ENCODE measurements around the gene MRPL55. TPM values are rescaled to one million over a fixed set of nuclear protein-coding genes. Genes with fewer than 3 reads are reported as not detected.

Gene MRPL55
- total and polyA plus RNA-seq, 2 of the 4 experiments (the other 2 are of a cell fraction), result 48.9 to 95.4 TPM

DNA sequence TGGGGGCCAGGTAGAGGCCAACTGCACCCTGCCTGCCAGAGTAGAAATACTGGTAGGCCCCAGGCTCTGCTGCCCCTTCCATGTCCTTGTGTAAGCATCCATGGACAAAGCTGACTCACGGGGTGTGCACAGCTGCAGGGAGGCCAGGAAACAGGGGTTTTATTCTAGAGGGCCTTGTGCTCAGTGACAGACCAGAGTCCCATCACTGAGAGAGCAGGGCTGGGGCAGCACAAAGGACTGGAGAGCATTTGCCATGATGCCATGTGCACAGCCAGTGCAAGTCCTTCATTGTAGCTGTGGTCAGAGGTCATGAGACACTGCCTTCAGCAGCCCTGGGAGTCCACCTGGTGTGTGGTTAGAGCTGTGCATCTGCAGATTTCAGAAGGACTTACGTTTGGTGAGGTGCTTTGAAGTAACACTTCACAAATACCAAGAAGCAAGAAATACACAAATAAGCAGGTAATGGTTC lies 18.5 kb downstream of the MRPL55 start:
- intact Hi-C loops (cut with micrococcal nuclease), result no loop called here
- no peak overlapping the region for H2BK20ac ChIP-seq (ENCODE audit: low read depth, low read length)
- H3K56ac ChIP-seq (ENCODE audit: extremely low read depth, insufficient read depth, low read length), result no peak overlapping the region
- peaks cover 27% of the 10 kb centered on the region for H3K36me3 ChIP-seq (ENCODE audit: control insufficient read depth, insufficient read depth, low read length)
- H3K18ac ChIP-seq (ENCODE audit: low read depth, low read length), result no peak overlapping the region
- no peak overlapping the region for H2BK15ac ChIP-seq (ENCODE audit: low read depth, low read length)
- no peak overlapping the region for H2BK120ac ChIP-seq (ENCODE audit: low read depth, low read length)
- H3K4ac ChIP-seq (ENCODE audit: low read depth, low read length), result no peak overlapping the region
- no peak overlapping the region for H4K5ac ChIP-seq (ENCODE audit: low read depth, low read length)
- dilution Hi-C loops (cut with HindIII; ENCODE audit: low sequenced_read_pairs, unreplicated experiment), result no loop called here
- H4K91ac ChIP-seq (ENCODE audit: insufficient read depth, low read depth, low read length), result no peak overlapping the region
- no peak overlapping the region for H3K9ac ChIP-seq (ENCODE audit: low read depth, low read length)
- BruUV-seq (replicated peaks), result no TSS peak
- H3K4me2 ChIP-seq (ENCODE audit: low read depth, low read length), result no peak overlapping the region
- peaks cover 31% of the 10 kb centered on the region for H3K4me1 ChIP-seq (ENCODE audit: control insufficient read depth, insufficient read depth, low read length)
- H3K27me3 ChIP-seq (ENCODE audit: control insufficient read depth, insufficient read depth, low read length), result no peaks in the 10 kb centered on the region
- DNase-seq (peak; percentile 55), ATAC-seq (ENCODE audit: low read depth) (peak; percentile 42)
- TF ChIP-seq MAFK (IDR thresholded peaks at IDR 0.05; ENCODE audit: low read depth, low read length) (no peak), NFE2L2 (IDR thresholded peaks at IDR 0.05; ENCODE audit: low read depth, low read length) (no peak), FOS (IDR thresholded peaks at IDR 0.05; ENCODE audit: low read depth, low read length) (no peak), CEBPB (IDR thresholded peaks at IDR 0.05; ENCODE audit: low read depth, low read length) (no peak), ELK1 (IDR thresholded peaks at IDR 0.05; ENCODE audit: borderline replicate concordance, low read depth, low read length) (no peak), MXI1 (IDR thresholded peaks at IDR 0.05; ENCODE audit: borderline replicate concordance, low read depth, low read length) (no peak), MAZ (IDR thresholded peaks at IDR 0.05; ENCODE audit: borderline replicate concordance, low read depth, low read length) (no peak), CTCF (conservative IDR thresholded peaks at IDR 0.05; ENCODE audit: low read depth, low read length) (no peak)
- TF ChIP-seq, protein P1, sequence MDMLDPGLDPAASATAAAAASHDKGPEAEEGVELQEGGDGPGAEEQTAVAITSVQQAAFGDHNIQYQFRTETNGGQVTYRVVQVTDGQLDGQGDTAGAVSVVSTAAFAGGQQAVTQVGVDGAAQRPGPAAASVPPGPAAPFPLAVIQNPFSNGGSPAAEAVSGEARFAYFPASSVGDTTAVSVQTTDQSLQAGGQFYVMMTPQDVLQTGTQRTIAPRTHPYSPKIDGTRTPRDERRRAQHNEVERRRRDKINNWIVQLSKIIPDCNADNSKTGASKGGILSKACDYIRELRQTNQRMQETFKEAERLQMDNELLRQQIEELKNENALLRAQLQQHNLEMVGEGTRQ (IDR thresholded peaks at IDR 0.05; ENCODE audit: low read depth, low read length), result no peak
- H3K79me1 ChIP-seq (ENCODE audit: low read depth in 1 of 2, low read length in 2 of 2), result peaks cover 0 to 50% of the 10 kb centered on the region in 2 experiments; a peak in 2 of 4 replicates
- H4K20me1 ChIP-seq (ENCODE audit: insufficient read depth, low read length), result peaks cover 100% of the 10 kb centered on the region
- POLR2A ChIA-PET (ENCODE audit: unreplicated experiment), result interaction anchor here (0.5 kb wide), 1 partner anchor 1258 kb away, joined by 3 read pairs; no protein-coding TSS in a partner anchor
- CTCF ChIA-PET, result interaction anchor here (0.7 to 1.1 kb wide), 2 partner anchors 57 to 91 kb away, joined by 3 read pairs; no protein-coding TSS in a partner anchor
- WGBS, 2 experiments (ENCODE audit: extremely low coverage in 2 of 2, insufficient read length in 1 of 2), result no CpG with 5 or more reads among the region's 2 CpGs
- no peak overlapping the region for H3K14ac ChIP-seq (replicated peaks; ENCODE audit: low read depth, low read length)
- H3K27ac ChIP-seq (ENCODE audit: insufficient read depth, low read length), result no peak overlapping the region
- no peak overlapping the region for H2AFZ ChIP-seq (replicated peaks; ENCODE audit: low read length, poor library complexity)
- H3K23ac ChIP-seq (ENCODE audit: low read depth, low read length), result peak overlapping the region; percentile 42; the same call in 1 of the 2 replicates
- no peak overlapping the region for H4K8ac ChIP-seq (ENCODE audit: low read depth in 2 of 2, low read length in 2 of 2)
- H2AK5ac ChIP-seq (ENCODE audit: low read depth, low read length), result no peak overlapping the region
- no peak overlapping the region for H3K4me3 ChIP-seq (ENCODE audit: insufficient read depth, low read depth, low read length)
- peaks cover 9% of the 10 kb centered on the region; the same call in 1 of the 2 replicates for H3K9me3 ChIP-seq (ENCODE audit: control insufficient read depth, insufficient read depth, low read length)
- in situ Hi-C loops (cut with MboI; ENCODE audit: low sequenced_read_pairs), result no loop called here
- no peak overlapping the region for H2BK5ac ChIP-seq (ENCODE audit: low read depth, low read length, poor library complexity, severe bottlenecking)
- H2AK9ac ChIP-seq (replicated peaks; ENCODE audit: low read depth, low read length, poor library complexity), result no peak overlapping the region
- H3K9me1 ChIP-seq (ENCODE audit: insufficient read depth, low read length), result peaks cover 43% of the 10 kb centered on the region
